SK-N-SH (cell line): Measurements from ENCODE around the gene RIN3. TPM values are rescaled to one million over a fixed set of nuclear protein-coding genes. Genes with fewer than 3 reads are reported as not detected.

Experiments used
- CTCF ChIA-PET: fragments of 300-600, 350-600 bp; formaldehyde crosslinking; extraction: SDS; loops from one replicate; lab custom pipeline; 2021; lab: Yijun Ruan, JAX
- POLR2A ChIA-PET: fragments of 350-600 bp; sonication (Branson Sonifier 250); formaldehyde crosslinking; extraction: SDS; loops from one replicate; lab custom pipeline; 2020; ENCODE audit warnings: antibody characterized with exemption, inconsistent platforms; lab: Yijun Ruan, JAX
- DNase-seq: peaks from one replicate; pipeline ENCODE4 v3.0.0; 2012
- H2AFZ ChIP-seq: fragments of 200-600 bp; sonication (generic); 2 replicates; pipeline ENCODE4 v1.8.1; 2016; ENCODE audit warnings: antibody characterized with exemption, mild to moderate bottlenecking, low read depth
- H3F3A ChIP-seq: fragments of 200-600 bp; sonication (generic); replicated peaks from 2 replicates; pipeline ENCODE3; 2016; ENCODE audit warnings: antibody characterized with exemption, mild to moderate bottlenecking; ENCODE audit not compliant: insufficient read depth
- H3K27ac ChIP-seq, 2 experiments: fragments of 200-500 bp in 1 of 2; fragments of 200-600 bp in 1 of 2; sonication (Bioruptor generic) in 1 of 2; sonication (generic), shearing (Covaris generic) in 1 of 2; 2 replicates each; pipeline versions ENCODE4 v1.5.1 to v1.6.1; 2014 to 2016; ENCODE audit warnings: low read depth in 2 of 2, inconsistent platforms in 1 of 2, low read length in 1 of 2, mild to moderate bottlenecking in 1 of 2, mixed read lengths in 1 of 2
- H3K27me3 ChIP-seq: fragments of 200-600 bp; sonication (generic), shearing (Covaris generic); 2 replicates; pipeline ENCODE4 v1.6.1; 2016; ENCODE audit warnings: mixed run types; ENCODE audit not compliant: insufficient read depth
- H3K36me3 ChIP-seq, 2 experiments: fragments of 200-500 bp in 1 of 2; fragments of 200-600 bp in 1 of 2; sonication (Bioruptor generic) in 1 of 2; sonication (generic) in 1 of 2; replicated peaks in 1 of 2; 2 replicates each; pipeline versions ENCODE3 to v1.5.1; 2014 to 2016; ENCODE audit warnings: low read length in 1 of 2, mild to moderate bottlenecking in 1 of 2; ENCODE audit not compliant: insufficient read depth in 2 of 2, control insufficient read depth in 1 of 2
- H3K4me1 ChIP-seq, 2 experiments: fragments of 200-500 bp in 1 of 2; fragments of 200-600 bp in 1 of 2; sonication (Bioruptor generic) in 1 of 2; sonication (generic), shearing (Covaris generic) in 1 of 2; 2 replicates each; pipeline versions ENCODE4 v1.5.1 to v1.6.1; 2014 to 2016; ENCODE audit warnings: low read depth in 1 of 2, low read length in 1 of 2, mixed run types in 1 of 2; ENCODE audit not compliant: insufficient read depth in 2 of 2, control insufficient read depth in 1 of 2
- H3K4me2 ChIP-seq: fragments of 200-600 bp; sonication (generic), shearing (Covaris generic); 2 replicates; pipeline ENCODE4 v1.6.1; 2017; ENCODE audit warnings: mixed run types
- H3K4me3 ChIP-seq, 2 experiments: fragments of 200-500 bp in 1 of 2; fragments of 200-600 bp in 1 of 2; sonication (Bioruptor generic) in 1 of 2; sonication (generic), shearing (Covaris generic) in 1 of 2; 2 replicates each; pipeline versions ENCODE4 v1.5.1 to v1.8.1; 2014 to 2016; ENCODE audit warnings: low read depth in 2 of 2, inconsistent platforms in 1 of 2, low read length in 1 of 2, mild to moderate bottlenecking in 1 of 2, mixed read lengths in 1 of 2, moderate library complexity in 1 of 2
- H3K79me2 ChIP-seq: fragments of 200-600 bp; sonication (generic); 2 replicates; pipeline ENCODE4 v1.8.1; 2017; ENCODE audit warnings: mild to moderate bottlenecking; ENCODE audit not compliant: insufficient read depth
- H3K9ac ChIP-seq: fragments of 200-600 bp; sonication (generic); 2 replicates; pipeline ENCODE4 v1.6.1; 2017; ENCODE audit warnings: mixed run types
- H3K9me2 ChIP-seq: fragments of 200-600 bp; sonication (generic); 2 replicates; pipeline ENCODE4 v1.6.1; 2017; ENCODE audit warnings: mixed run types
- H3K9me3 ChIP-seq: fragments of 200-600 bp; sonication (generic); 2 replicates; pipeline ENCODE4 v1.6.1; 2017; ENCODE audit warnings: mixed run types, mild to moderate bottlenecking, moderate library complexity
- H4K20me1 ChIP-seq: fragments of 200-600 bp; sonication (generic); 2 replicates; pipeline ENCODE4 v1.6.1; 2017; ENCODE audit warnings: mild to moderate bottlenecking, mixed run types; ENCODE audit not compliant: insufficient read depth
- CTCF ChIP-seq: fragments of 200-600 bp; sonication (generic); IDR thresholded peaks from 2 replicates; pipeline ENCODE4 v1.6.1; 2017; ENCODE audit warnings: antibody characterized with exemption, mild to moderate bottlenecking, moderate library complexity
- EZH2phosphoT487 ChIP-seq: fragments of 200-600 bp; sonication (generic); IDR thresholded peaks from 2 replicates; pipeline ENCODE4 v1.6.1; 2017; ENCODE audit warnings: low read depth, mixed run types, mild to moderate bottlenecking, antibody characterized with exemption, moderate library complexity, borderline replicate concordance
- IRF3 ChIP-seq: fragments of 150-350 bp; IDR thresholded peaks from 2 replicates; pipeline ENCODE4 v1.6.1; 2016; ENCODE audit warnings: mild to moderate bottlenecking, low read depth, low read length
- JUND ChIP-seq: IDR thresholded peaks from 2 replicates; pipeline ENCODE4 v1.4.0; 2012
- MEF2A ChIP-seq: IDR thresholded peaks from 2 replicates; pipeline ENCODE4 v1.4.0; 2012; ENCODE audit warnings: low read depth, borderline replicate concordance
- MXI1 ChIP-seq: IDR thresholded peaks from 2 replicates; pipeline ENCODE4 v1.6.1; 2012; ENCODE audit warnings: mild to moderate bottlenecking, low read depth, low read length, improper control_type of control experiment
- NRF1 ChIP-seq: IDR thresholded peaks from 2 replicates; pipeline ENCODE4 v1.6.1; 2012; ENCODE audit warnings: low read depth, mild to moderate bottlenecking, low read length
- RAD21 ChIP-seq: IDR thresholded peaks from 2 replicates; pipeline ENCODE4 v1.6.1; 2012; ENCODE audit warnings: mild to moderate bottlenecking, low read length
- RCOR1 ChIP-seq: fragments of 150-350 bp; IDR thresholded peaks from 2 replicates; pipeline ENCODE4 v1.6.1; 2017; ENCODE audit warnings: antibody characterized with exemption, low read length
- REST ChIP-seq: IDR thresholded peaks from 2 replicates; pipeline ENCODE4 v1.6.1; 2012; ENCODE audit warnings: mild to moderate bottlenecking, low read depth, low read length, moderate library complexity
- RFX5 ChIP-seq: IDR thresholded peaks from 2 replicates; pipeline ENCODE4 v1.6.1; 2012; ENCODE audit warnings: mild to moderate bottlenecking, improper control_type of control experiment, low read length
- RXRA ChIP-seq: IDR thresholded peaks from 2 replicates; pipeline ENCODE4 v1.4.0; 2012; ENCODE audit warnings: low read depth, mild to moderate bottlenecking, borderline replicate concordance
- SIN3A ChIP-seq: IDR thresholded peaks from 2 replicates; pipeline ENCODE4 v1.6.1; 2012; ENCODE audit warnings: low read depth, mild to moderate bottlenecking, low read length, moderate library complexity, borderline replicate concordance
- TCF12 ChIP-seq: IDR thresholded peaks from 2 replicates; pipeline ENCODE4 v1.4.0; 2012
- TEAD4 ChIP-seq: IDR thresholded peaks from 2 replicates; pipeline ENCODE4 v1.4.0; 2012; ENCODE audit warnings: mild to moderate bottlenecking, borderline replicate concordance; ENCODE audit not compliant: insufficient read depth
- WGBS: methylation state at CpG from one replicate; pipeline ENCODE4 v1.1.6; 2017; ENCODE audit warnings: low lambda C conversion rate; 5-methylcytosine and 5-hydroxymethylcytosine counted together
- polyA plus RNA-seq, 3 experiments: library from polyadenylated mRNA; depleted of rRNA; stranded (reverse); fragments of >200 nt; gene quantifications; 2 replicates each; pipeline ENCODE4 v1.2.3, GENCODE V29; 2012

The RIN3 gene
- polyA plus RNA-seq, 1 of the 3 experiments (the other 2 are of a cell fraction): 12.4 TPM

GRCh38 chr14:92657457-92658142, 144.0 kb downstream of the RIN3 start:
- Histone ChIP-seq H3K36me3 (peaks cover 11 to 21% of the 10 kb centered on the region in 2 experiments), H3K9ac (no peak overlapping the region), H3K4me1 (peaks cover 0 to 2% of the 10 kb centered on the region in 2 experiments; a peak in 1 of 4 replicates), H3K4me2 (no peak overlapping the region), H3K9me3 (no peaks in the 10 kb centered on the region), H3K4me3 (no peak overlapping the region), H3F3A (no peaks in the 10 kb centered on the region), H2AFZ (no peak overlapping the region), H4K20me1 (no peaks in the 10 kb centered on the region), H3K79me2 (no peaks in the 10 kb centered on the region), H3K9me2 (no peaks in the 10 kb centered on the region), H3K27ac (no peak overlapping the region), H3K27me3 (no peaks in the 10 kb centered on the region)
- DNase-seq: no peak
- 76% methylated on average over 12 of the region's 13 CpGs for WGBS
- no peak for TF ChIP-seq TCF12
- POLR2A ChIA-PET: no interaction called here
- CTCF ChIA-PET: interaction anchor here (1.5 kb wide), 1 partner anchor 23 kb away, joined by 3 read pairs; no protein-coding TSS in a partner anchor

- TF ChIP-seq NRF1 (no peak), RXRA (no peak), RCOR1 (no peak), RFX5 (no peak), RAD21 (no peak), JUND (no peak), CTCF (no peak), SIN3A (no peak), REST (no peak), TEAD4 (no peak), IRF3 (no peak), MXI1 (no peak), EZH2phosphoT487 (no peak), MEF2A (no peak), TCF12 (no peak)
- Histone ChIP-seq H2AFZ (no peak overlapping the region), H3K9me3 (no peaks in the 10 kb centered on the region), H3K4me3 (no peak overlapping the region), H3K4me1 (peaks cover 0 to 2% of the 10 kb centered on the region in 2 experiments; a peak in 1 of 4 replicates), H3F3A (no peaks in the 10 kb centered on the region), H3K4me2 (no peak overlapping the region), H4K20me1 (no peaks in the 10 kb centered on the region), H3K27me3 (no peaks in the 10 kb centered on the region), H3K9me2 (no peaks in the 10 kb centered on the region), H3K27ac (no peak overlapping the region), H3K79me2 (no peaks in the 10 kb centered on the region), H3K9ac (no peak overlapping the region), H3K36me3 (peaks cover 11 to 17% of the 10 kb centered on the region in 2 experiments)
- POLR2A ChIA-PET: no interaction called here
- WGBS: 65% methylated on average over 12 of the region's 13 CpGs
- CTCF ChIA-PET: no interaction called here
- DNase-seq: no peak
Observed at GRCh38 chr14:92658160-92658559, 144.6 kb downstream of the RIN3 start.
